GM19468 (cell line): ENCODE data around the gene TUSC2.

Experiments used
- ATAC-seq: cut with Tn5 transposase; IDR thresholded peaks from one replicate; pipeline ENCODE4 v1.9.1; 2021; ENCODE audit warnings: mild to moderate bottlenecking, moderate library complexity, moderate number of reproducible peaks; ENCODE audit not compliant: unreplicated experiment; ENCODE audit errors: extremely low read depth

The TUSC2 gene

DNA sequence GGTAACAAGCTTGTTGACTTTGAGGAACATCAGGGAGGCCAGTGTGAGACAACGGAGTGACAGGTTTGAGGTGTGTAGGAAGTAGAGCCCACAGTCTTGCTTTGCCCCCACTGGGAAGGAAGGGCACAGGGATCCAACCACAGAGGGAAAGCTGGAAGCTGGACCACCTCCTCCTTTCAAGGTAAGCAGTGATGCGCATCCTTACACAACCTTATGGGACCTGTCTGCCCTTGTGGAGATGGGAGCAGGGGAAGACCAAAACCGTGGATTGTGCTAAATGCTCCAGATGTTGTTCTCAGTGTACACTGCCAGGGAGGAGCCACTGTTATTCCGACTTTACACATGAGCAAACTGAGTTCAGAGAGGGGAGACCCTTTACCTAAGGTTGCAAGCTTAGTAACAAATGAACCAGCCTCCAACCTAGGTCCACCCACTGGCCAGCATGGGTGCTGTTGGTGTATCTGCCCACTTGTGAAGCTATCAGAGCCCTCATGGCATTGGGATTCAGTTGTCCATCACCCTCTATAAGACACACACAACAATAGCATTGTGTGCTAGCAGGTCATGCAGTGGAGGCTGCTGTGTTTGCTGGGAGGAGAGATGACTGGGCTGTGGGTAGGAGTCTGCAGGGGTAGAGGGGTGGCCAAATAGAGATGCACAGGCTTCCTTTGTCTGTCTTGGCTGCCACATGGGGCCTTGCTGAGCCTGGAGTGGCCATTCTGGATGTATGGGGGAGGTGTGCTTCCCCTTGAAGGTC lies 49.7 kb downstream of the TUSC2 start:
- ATAC-seq, result no peak

DNA sequence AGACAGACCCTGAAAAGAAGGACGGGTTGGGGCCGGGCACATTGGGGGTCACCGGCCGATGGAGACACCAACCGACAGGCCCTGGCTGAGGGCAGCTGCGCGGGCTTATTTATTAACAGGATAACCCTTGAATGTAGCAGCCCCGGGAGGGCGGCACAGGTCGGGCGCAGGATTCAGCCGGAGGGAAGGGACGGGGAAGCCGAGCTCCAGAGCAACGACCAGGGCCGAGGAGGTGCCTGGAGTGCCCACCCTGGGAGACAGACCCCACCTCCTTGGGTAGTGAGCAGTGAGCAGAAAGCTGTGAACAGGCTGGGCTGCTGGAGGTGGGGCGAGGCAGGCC lies 51.3 kb downstream of the TUSC2 start:
- ATAC-seq, result no peak

DNA sequence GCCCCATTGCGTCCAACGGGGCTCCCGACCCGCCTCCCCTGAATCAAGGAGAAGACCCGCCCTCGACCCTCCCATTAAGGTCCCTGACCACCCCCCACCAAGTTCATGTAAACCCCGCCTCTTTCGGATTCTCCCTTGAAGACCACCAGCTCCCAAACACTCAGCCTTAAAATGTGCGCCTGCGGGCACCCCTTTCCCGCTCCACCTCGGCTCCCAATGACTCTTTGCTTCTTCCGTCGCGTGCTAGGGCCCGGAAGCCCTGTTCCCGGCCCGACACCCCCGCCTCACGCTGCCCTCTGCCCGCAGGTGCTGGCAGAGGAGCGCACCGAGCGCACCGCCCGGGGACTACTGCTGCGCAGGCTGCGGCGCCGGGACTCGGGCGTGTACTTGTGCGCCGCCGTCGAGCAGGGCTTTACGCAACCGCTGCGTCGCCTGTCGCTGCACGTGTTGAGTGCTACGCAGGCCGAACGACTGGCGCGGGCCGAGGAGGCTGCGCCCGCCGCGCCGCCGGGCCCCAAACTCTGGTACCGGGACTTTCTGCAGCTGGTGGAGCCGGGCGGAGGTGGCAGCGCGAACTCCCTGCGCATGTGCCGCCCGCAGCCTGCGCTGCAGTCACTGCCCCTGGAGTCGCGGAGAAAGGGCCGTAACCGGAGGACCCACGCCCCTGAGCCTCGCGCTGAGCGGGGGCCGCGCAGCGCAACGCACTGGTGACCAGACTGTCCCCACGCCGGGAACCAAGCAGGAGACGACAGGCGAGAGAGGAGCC lies 51.8 kb downstream of the TUSC2 start:
- ATAC-seq, result no peak

DNA sequence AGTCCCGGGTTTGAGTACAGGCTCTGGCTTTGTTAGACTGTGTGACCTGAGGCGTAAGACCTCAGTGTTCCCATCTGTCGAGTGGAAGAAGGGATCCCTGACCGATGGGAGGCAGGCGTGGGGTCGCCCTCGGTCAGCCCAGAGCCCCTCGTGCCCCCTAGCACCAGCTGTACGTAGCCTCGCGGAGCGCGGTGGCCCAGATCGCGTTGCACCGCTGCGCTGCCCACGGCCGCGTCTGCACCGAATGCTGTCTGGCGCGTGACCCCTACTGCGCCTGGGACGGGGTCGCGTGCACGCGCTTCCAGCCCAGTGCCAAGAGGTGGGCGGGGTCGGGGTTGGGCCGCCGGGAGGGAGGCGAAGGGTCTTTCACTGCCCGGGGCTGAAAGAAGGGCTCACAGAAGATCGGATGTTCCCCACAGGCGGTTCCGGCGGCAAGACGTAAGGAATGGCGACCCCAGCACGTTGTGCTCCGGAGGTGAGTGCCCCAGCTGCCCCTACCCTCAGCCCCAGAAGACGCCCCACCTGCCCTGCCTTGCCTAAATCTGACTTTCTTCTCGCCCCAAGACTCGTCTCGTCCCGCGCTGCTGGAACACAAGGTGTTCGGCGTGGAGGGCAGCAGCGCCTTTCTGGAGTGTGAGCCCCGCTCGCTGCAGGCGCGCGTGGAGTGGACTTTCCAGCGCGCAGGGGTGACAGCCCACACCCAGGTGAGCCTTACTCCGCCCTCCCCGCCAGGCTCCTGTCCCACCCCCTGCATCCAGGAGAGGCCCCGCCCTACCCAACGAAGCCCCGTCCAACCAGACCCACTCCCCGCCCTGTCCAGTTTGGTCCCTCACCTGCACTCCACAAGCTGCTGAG lies 52.7 kb downstream of the TUSC2 start:
- ATAC-seq, result no peak
